HepG2 (cell line): Measurements from ENCODE around the gene PEMT. TPM values are rescaled to one million over a fixed set of nuclear protein-coding genes. Genes with fewer than 3 reads are reported as not detected.

Source experiments
- ATF2 ChIP-seq: sonication (generic); formaldehyde crosslinking; IDR thresholded peaks from 2 replicates; pipeline ENCODE4 v1.4.0; 2020; ENCODE audit warnings: missing genetic modification reagents
- HMGA1 ChIP-seq: sonication (generic); formaldehyde crosslinking; conservative IDR thresholded peaks from 2 replicates; pipeline ENCODE4 v1.4.0; 2020; ENCODE audit warnings: missing genetic modification reagents
- HMGXB3 ChIP-seq: sonication (generic); formaldehyde crosslinking; IDR thresholded peaks from 2 replicates; pipeline ENCODE4 v1.4.0; 2020; ENCODE audit warnings: missing genetic modification reagents, borderline replicate concordance
- KAT8 ChIP-seq: IDR thresholded peaks from 2 replicates; pipeline ENCODE4 v1.6.1; 2016; ENCODE audit warnings: missing genetic modification reagents, missing compliant biosample characterization
- KLF12 ChIP-seq: sonication (generic); formaldehyde crosslinking; IDR thresholded peaks from 2 replicates; pipeline ENCODE4 v1.4.0; 2020; ENCODE audit warnings: missing genetic modification reagents, borderline replicate concordance
- LCORL ChIP-seq, 2 experiments: fragments of 450-650 bp in 1 of 2; sonication (generic) in 1 of 2; formaldehyde crosslinking in 1 of 2; IDR thresholded peaks; 2 replicates each; pipeline versions ENCODE4 v1.5.0 to v1.6.1; 2017 to 2020; ENCODE audit warnings: antibody characterized with exemption in 1 of 2, missing genetic modification reagents in 1 of 2
- NKX3-1 ChIP-seq: sonication (generic); formaldehyde crosslinking; IDR thresholded peaks from 2 replicates; pipeline ENCODE4 v1.5.0; 2020; ENCODE audit warnings: missing genetic modification reagents
- RARA ChIP-seq: IDR thresholded peaks from 2 replicates; pipeline ENCODE4 v1.6.1; 2016; ENCODE audit warnings: missing genetic modification reagents, missing compliant biosample characterization
- STAG1 ChIP-seq: sonication (generic); formaldehyde crosslinking; IDR thresholded peaks from 2 replicates; pipeline ENCODE4 v1.4.0; 2020; ENCODE audit warnings: missing genetic modification reagents
- THAP9 ChIP-seq: sonication (generic); formaldehyde crosslinking; IDR thresholded peaks from 2 replicates; pipeline ENCODE4; 2020; ENCODE audit warnings: missing genetic modification reagents, mild to moderate bottlenecking, borderline replicate concordance
- ZGPAT ChIP-seq: IDR thresholded peaks from 2 replicates; pipeline ENCODE4 v1.6.1; 2016; ENCODE audit warnings: mild to moderate bottlenecking
- ZNF263 ChIP-seq: sonication (generic); formaldehyde crosslinking; IDR thresholded peaks from 2 replicates; pipeline ENCODE4 v1.4.0; 2020; ENCODE audit warnings: missing genetic modification reagents
- ZNF44 ChIP-seq: sonication (generic); formaldehyde crosslinking; IDR thresholded peaks from 2 replicates; pipeline ENCODE4 v1.5.1; 2020; ENCODE audit warnings: mild to moderate bottlenecking, missing genetic modification reagents
- ZNF629 ChIP-seq: sonication (generic); formaldehyde crosslinking; conservative IDR thresholded peaks from 2 replicates; pipeline ENCODE4 v1.5.0; 2020; ENCODE audit warnings: missing genetic modification reagents
- ZNF724P ChIP-seq: sonication (generic); formaldehyde crosslinking; IDR thresholded peaks from 2 replicates; pipeline ENCODE4 v1.8.0; 2022; ENCODE audit warnings: missing genetic modification reagents, borderline replicate concordance
- ZNF784 ChIP-seq: sonication (generic); formaldehyde crosslinking; IDR thresholded peaks from 2 replicates; pipeline ENCODE4 v1.5.1; 2020; ENCODE audit warnings: missing genetic modification reagents, mild to moderate bottlenecking, borderline replicate concordance
- ZNF839 ChIP-seq: sonication (generic); formaldehyde crosslinking; IDR thresholded peaks from 2 replicates; pipeline ENCODE4 v1.4.0; 2020; ENCODE audit warnings: missing genetic modification reagents, mild to moderate bottlenecking, borderline replicate concordance
- polyA plus RNA-seq, 8 experiments: library from polyadenylated mRNA; depleted of rRNA in 3 of 8; stranded (reverse) in 7 of 8; unstranded in 1 of 8; fragments of >200 nt; fragmentation: Illumina TruSeq in 4 of 8; extraction: Trizol in 4 of 8; gene quantifications; 2 replicates each; pipeline versions ENCODE4 v1.2.1 to v1.2.3, GENCODE V29; 2011 to 2016; ENCODE audit warnings: low read depth in 4 of 8, missing spikeins in 1 of 8, mixed read lengths in 1 of 8; ENCODE audit not compliant: insufficient read depth in 1 of 8
- total RNA-seq, 5 experiments: library from RNA; depleted of rRNA; stranded (reverse); fragments of >200 nt; fragmentation: Illumina TruSeq; extraction: Trizol; gene quantifications; 2 replicates each; pipeline ENCODE4 v1.2.3, GENCODE V29; 2016; ENCODE audit warnings: low read depth in 1 of 5

PEMT gene
- total and polyA plus RNA-seq, 2 of the 13 experiments (the other 11 are each of a cell fraction or from before 2014, with no cell fraction given) = 31.7 to 43.6 TPM

DNA sequence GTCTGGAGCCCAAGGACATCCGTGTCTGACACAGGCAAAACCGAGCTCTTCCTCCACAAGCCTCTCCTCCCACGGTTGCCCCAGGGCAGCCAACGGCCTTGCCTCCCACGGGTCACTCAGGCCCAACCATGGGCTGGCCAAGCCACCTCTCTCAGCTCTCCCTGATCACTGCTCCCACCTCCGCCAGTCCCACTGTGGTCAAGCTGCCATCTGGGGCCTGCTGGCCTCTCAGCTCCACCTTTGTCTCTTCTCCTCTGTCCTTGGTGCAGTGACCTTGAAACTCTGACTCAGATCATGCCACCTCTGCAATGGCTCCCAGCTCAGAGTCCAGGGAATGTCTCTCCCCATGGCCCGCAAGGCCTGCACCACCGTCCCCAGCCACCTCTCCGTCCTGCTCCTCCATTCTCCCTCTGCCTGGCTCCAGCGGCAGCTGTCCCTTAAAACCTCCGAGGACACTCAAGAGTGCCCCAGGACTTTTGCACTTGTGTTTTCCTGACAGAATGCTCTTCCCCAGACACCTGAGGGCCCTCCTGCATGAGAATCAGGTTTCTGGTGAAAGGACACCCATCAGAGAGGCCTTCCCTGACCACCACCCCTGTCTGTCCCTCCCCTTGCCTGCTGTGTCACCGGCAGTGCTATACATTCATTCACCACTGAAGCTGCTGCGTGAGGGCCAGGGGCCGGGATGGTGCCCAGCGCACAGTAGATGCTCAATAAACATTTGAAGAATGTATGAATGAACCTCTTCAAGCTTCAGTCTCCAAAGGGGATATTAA is 19.3 kb downstream of the PEMT start (continued):
- TF ChIP-seq ZGPAT (CRISPR knock-in tag) = peak; percentile 52; the same call in 1 of the 2 replicates
- no peak for TF ChIP-seq ZNF263
- 0 out of 2 replicates have a peak, but pooled peaks have one; percentile 24 for TF ChIP-seq ZNF629 (CRISPR knock-in tag)
- TF ChIP-seq ZNF784 (CRISPR knock-in tag) = no peak
- TF ChIP-seq RARA (CRISPR knock-in tag) = peak; percentile 49
- TF ChIP-seq NKX3-1 (CRISPR knock-in tag) = no peak
- peak; percentile 42; the same call in 1 of the 2 replicates for TF ChIP-seq ATF2
- 0 out of 2 replicates have a peak, but pooled peaks have one; percentile 6 for TF ChIP-seq STAG1
- TF ChIP-seq THAP9 (CRISPR knock-in tag) = peak; percentile 42; the same call in 1 of the 2 replicates
- no peak for TF ChIP-seq ZNF724P
- no peak for TF ChIP-seq ZNF839 (CRISPR knock-in tag)
- TF ChIP-seq LCORL (IDR thresholded peaks at IDR 0.05) = no peak
- TF ChIP-seq LCORL (CRISPR knock-in tag; IDR thresholded peaks at IDR 0.05) = peak; percentile 47; the same call in 1 of the 2 replicates
- 0 out of 2 replicates have a peak, but pooled peaks have one; percentile 65 for TF ChIP-seq KLF12 (CRISPR knock-in tag)
- no peak for TF ChIP-seq HMGA1 (CRISPR knock-in tag)
- TF ChIP-seq KAT8 (CRISPR knock-in tag) = peak; percentile 70
- no peak for TF ChIP-seq ZNF44 (CRISPR knock-in tag)
- no peak for TF ChIP-seq HMGXB3
